GM21786 (cell line): ENCODE results near the gene TIMM44.

Source experiments
- ATAC-seq: cut with Tn5 transposase; IDR thresholded peaks from one replicate; pipeline ENCODE4 v1.9.1; 2021; ENCODE audit not compliant: unreplicated experiment

The TIMM44 gene

GRCh38 chr19:7943444-7944176, at the start of gene TIMM44:
Gene TIMM44, minus strand, starts transcription at chr19:7943666. Its CDS starts 15 bp downstream, at chr19:7943651.
- ATAC-seq, result peak; percentile 94

- ATAC-seq, result no peak
Measured at GRCh38 chr19:7992575-7992974, 49.1 kb upstream of the TIMM44 start.

GRCh38 chr19:7989071-7989575, 45.7 kb upstream of the TIMM44 start:
- ATAC-seq, result no peak

GRCh38 chr19:7988307-7988706, 44.8 kb upstream of the TIMM44 start:
- no peak for ATAC-seq

- no peak for ATAC-seq
Measured at GRCh38 chr19:7987114-7987768, 43.8 kb upstream of the TIMM44 start.

- no peak for ATAC-seq
Measured at GRCh38 chr19:7986321-7987113, 43.1 kb upstream of the TIMM44 start.

GRCh38 chr19:7985481-7985911, 42.0 kb upstream of the TIMM44 start:
- no peak for ATAC-seq

GRCh38 chr19:7983995-7984837, 40.8 kb upstream of the TIMM44 start:
- no peak for ATAC-seq

- no peak for ATAC-seq
Measured at GRCh38 chr19:7983286-7983950, 40.0 kb upstream of the TIMM44 start.

GRCh38 chr19:7982651-7983099, 39.2 kb upstream of the TIMM44 start:
- no peak for ATAC-seq

GRCh38 chr19:7982103-7982502, 38.6 kb upstream of the TIMM44 start:
- no peak for ATAC-seq

- ATAC-seq, result no peak
Measured at GRCh38 chr19:7981661-7982060, 38.2 kb upstream of the TIMM44 start.

- ATAC-seq, result no peak
Measured at GRCh38 chr19:7981199-7981598, 37.7 kb upstream of the TIMM44 start.

- ATAC-seq, result no peak
Measured at GRCh38 chr19:7980635-7981121, 37.2 kb upstream of the TIMM44 start.

- ATAC-seq, result no peak
Measured at GRCh38 chr19:7980168-7980567, 36.7 kb upstream of the TIMM44 start.

GRCh38 chr19:7979559-7979958, 36.1 kb upstream of the TIMM44 start:
- no peak for ATAC-seq

GRCh38 chr19:7979011-7979410, 35.5 kb upstream of the TIMM44 start:
- no peak for ATAC-seq

- no peak for ATAC-seq
Measured at GRCh38 chr19:7978179-7978825, 34.8 kb upstream of the TIMM44 start.

GRCh38 chr19:7977723-7978040, 34.2 kb upstream of the TIMM44 start:
- ATAC-seq, result no peak
